Peyer's patch (tissue), 4 donors: ENCODE results near the gene LIMS2. TPM values are rescaled to one million over a fixed set of nuclear protein-coding genes. Genes with fewer than 3 reads are reported as not detected.
A peak's percentile ranks its signal among the peaks of the same experiment; 100 is the strongest.

ENCODE experiments used
- DNase-seq, 3 donors: peaks; one replicate each; pipeline ENCODE4 v3.0.0-alpha.2; 2017 to 2019
- H3K27ac ChIP-seq, 4 donors: fragments of 200-600 bp; sonication (generic); one replicate each; pipeline ENCODE4 v1.5.1; 2016 to 2019
- H3K27me3 ChIP-seq, 2 donors: fragments of 200-600 bp; sonication (generic); one replicate each; pipeline ENCODE4 v1.5.1; 2019
- H3K36me3 ChIP-seq, 3 donors: fragments of 200-600 bp; sonication (generic); one replicate each; pipeline ENCODE4 v1.5.1; 2016 to 2019
- H3K4me1 ChIP-seq, 4 donors: fragments of 200-600 bp; sonication (generic); one replicate each; pipeline ENCODE4 v1.5.1; 2016 to 2019
- H3K4me3 ChIP-seq, 4 donors: fragments of 200-600 bp; sonication (generic); 1 replicate in 3 of 4; 2 replicates in 1 of 4; pipeline ENCODE4 v1.5.1; 2016 to 2019; ENCODE audit warnings: mild to moderate bottlenecking in 1 of 4
- H3K9me3 ChIP-seq, 4 donors: fragments of 200-600 bp; sonication (generic); one replicate each; pipeline ENCODE4 v1.5.1; 2016 to 2019; ENCODE audit warnings: mild to moderate bottlenecking in 1 of 4
- CTCF ChIP-seq, 6 experiments: fragments of 450-650 bp in 4 of 6; fragments of 200-600 bp in 2 of 6; sonication (generic) in 1 of 6; IDR thresholded peaks; one replicate each; pipeline ENCODE4 v1.5.1; 2017 to 2019; ENCODE audit warnings: antibody characterized with exemption in 6 of 6, mild to moderate bottlenecking in 3 of 6, moderate library complexity in 1 of 6
- POLR2A ChIP-seq, 2 donors: fragments of 450-650 bp; IDR thresholded peaks; one replicate each; pipeline ENCODE4 v1.5.1; 2017; ENCODE audit warnings: antibody characterized with exemption in 2 of 2, mild to moderate bottlenecking in 2 of 2, moderate library complexity in 2 of 2
- total RNA-seq, 4 donors: library from RNA; depleted of rRNA; stranded (reverse); fragments of >200 nt; gene quantifications; one replicate each; pipeline ENCODE4 v1.1.0, GENCODE V29; 2016

The LIMS2 gene
- total RNA-seq, 4 donors from 2014 or later: 7.7 to 95.7 (median 21.9) TPM

GRCh38 chr2:127650041-127650784 is 25.1 kb downstream of the LIMS2 start:
- peaks cover 0 to 23% (median 8%) of the 10 kb centered on the region in 4 donors for H3K4me1 ChIP-seq
- no peak for DNase-seq
- H3K27me3 ChIP-seq: no peaks in the 10 kb centered on the region
- H3K27ac ChIP-seq: peak overlapping the region in 3 of 4 donors; percentile 1 to 85 (median 6)
- H3K9me3 ChIP-seq: no peaks in the 10 kb centered on the region
- H3K4me3 ChIP-seq: peak overlapping the region in 1 of 4 donors; percentile 9
- TF ChIP-seq POLR2A (IDR thresholded peaks at IDR 0.05) (no peak), CTCF (IDR thresholded peaks at IDR 0.05) (no peak)
- H3K36me3 ChIP-seq: peaks cover 0 to 7% (median 0%) of the 10 kb centered on the region in 3 donors

- peaks cover 0 to 25% (median 8%) of the 10 kb centered on the region in 4 donors for H3K4me1 ChIP-seq
- H3K27me3 ChIP-seq: no peaks in the 10 kb centered on the region
- H3K27ac ChIP-seq: peak overlapping the region in 3 of 4 donors; percentile 1 to 85 (median 6)
These were observed 25.7 kb downstream of the LIMS2 start for GRCh38 chr2:127649684-127650040.

GRCh38 chr2:127649100-127649611 is 26.2 kb downstream of the LIMS2 start:
- Histone ChIP-seq H3K27me3 (no peaks in the 10 kb centered on the region), H3K27ac (peak overlapping the region in 2 of 4 donors; percentile 6 to 85), H3K4me3 (no peak overlapping the region), H3K36me3 (peaks cover 0 to under 1% (median 0%) of the 10 kb centered on the region in 3 donors), H3K9me3 (no peaks in the 10 kb centered on the region), H3K4me1 (peaks cover 0 to 25% (median 8%) of the 10 kb centered on the region in 4 donors)
- TF ChIP-seq CTCF (IDR thresholded peaks at IDR 0.05) (no peak), POLR2A (IDR thresholded peaks at IDR 0.05) (no peak)
- no peak for DNase-seq

More at GRCh38 chr2:127649684-127650040, 25.7 kb downstream of the LIMS2 start:
- peaks cover 0 to 6% (median 0%) of the 10 kb centered on the region in 3 donors for H3K36me3 ChIP-seq
- no peak overlapping the region for H3K4me3 ChIP-seq
- peak; percentile 82 to 95 (median 89) for DNase-seq
- H3K9me3 ChIP-seq: no peaks in the 10 kb centered on the region
- TF ChIP-seq CTCF (IDR thresholded peaks at IDR 0.05): peak; percentile 72 to 94 (median 78)
- TF ChIP-seq POLR2A (IDR thresholded peaks at IDR 0.05): no peak

- Histone ChIP-seq H3K36me3 (no peaks in the 10 kb centered on the region), H3K27me3 (no peaks in the 10 kb centered on the region), H3K4me3 (no peak overlapping the region), H3K4me1 (peaks cover 0 to 26% (median 8%) of the 10 kb centered on the region in 4 donors), H3K9me3 (no peaks in the 10 kb centered on the region), H3K27ac (peak overlapping the region in 1 of 4 donors; percentile 22)
- no peak for DNase-seq
- no peak for TF ChIP-seq CTCF (IDR thresholded peaks at IDR 0.05)
- no peak for TF ChIP-seq POLR2A (IDR thresholded peaks at IDR 0.05)
These were observed 27.0 kb downstream of the LIMS2 start for GRCh38 chr2:127648321-127648720.

GRCh38 chr2:127647242-127648190 is 27.8 kb downstream of the LIMS2 start:
- Histone ChIP-seq H3K27ac (peak overlapping the region in 2 of 4 donors; percentile 43 to 45), H3K36me3 (no peaks in the 10 kb centered on the region), H3K27me3 (no peaks in the 10 kb centered on the region), H3K4me3 (no peak overlapping the region), H3K4me1 (peaks cover 0 to 22% (median 8%) of the 10 kb centered on the region in 4 donors), H3K9me3 (no peaks in the 10 kb centered on the region)
- no peak for DNase-seq
- TF ChIP-seq CTCF (IDR thresholded peaks at IDR 0.05) (no peak), POLR2A (IDR thresholded peaks at IDR 0.05) (no peak)
